IMR-90 (cell line): ENCODE data around the gene UGGT2.

ENCODE experiments used
- CEBPB ChIP-seq: IDR thresholded peaks from 2 replicates; pipeline ENCODE4 v1.6.1; 2012; ENCODE audit warnings: low read depth, low read length, improper control_type of control experiment
- POLR2A ChIP-seq: IDR thresholded peaks from 2 replicates; pipeline ENCODE4 v1.6.1; 2012; ENCODE audit warnings: mild to moderate bottlenecking, low read depth, low read length
- RAD21 ChIP-seq: IDR thresholded peaks from 2 replicates; pipeline ENCODE4 v1.6.1; 2012; ENCODE audit warnings: low read length, improper control_type of control experiment
- RCOR1 ChIP-seq: IDR thresholded peaks from 2 replicates; pipeline ENCODE4 v1.6.1; 2012; ENCODE audit warnings: mild to moderate bottlenecking, low read length, improper control_type of control experiment; ENCODE audit not compliant: insufficient replicate concordance
- TF ChIP-seq, protein P1 (sequence below): fragments of 150-350 bp; IDR thresholded peaks from 2 replicates; pipeline ENCODE4 v1.6.1; 2017; ENCODE audit warnings: mild to moderate bottlenecking, antibody characterized with exemption, low read length, low read depth
- TF ChIP-seq, protein P2 (sequence below): conservative IDR thresholded peaks from 2 replicates; pipeline ENCODE4 v1.5.1; 2012; ENCODE audit warnings: mild to moderate bottlenecking, low read depth, low read length, improper control_type of control experiment

DNA sequence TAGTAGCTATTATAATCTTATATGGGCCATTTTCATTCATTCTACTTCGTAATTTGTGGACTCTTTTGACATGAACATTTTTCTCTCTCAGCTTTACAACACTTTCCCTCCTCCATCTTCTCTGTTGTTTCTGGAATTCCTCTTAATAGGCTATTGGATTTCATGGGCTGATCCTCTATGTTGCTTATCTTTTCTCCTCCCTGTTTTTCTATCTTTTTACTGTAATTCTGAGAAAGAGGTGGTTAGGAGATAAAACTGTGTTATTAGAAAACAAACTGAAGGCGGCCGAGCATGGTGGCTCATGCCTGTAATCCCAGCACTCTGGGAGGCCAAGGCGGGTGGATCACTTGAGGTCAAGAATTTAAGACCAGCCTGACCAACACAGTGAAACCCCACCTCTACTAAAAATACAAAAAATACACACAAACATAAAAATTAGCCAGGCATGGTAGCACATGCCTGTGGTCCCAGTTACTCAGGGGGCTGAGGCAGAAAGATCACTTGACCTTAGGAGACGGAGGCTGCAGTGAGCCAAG is 188.1 kb downstream of the UGGT2 start:
- TF ChIP-seq RCOR1 = no peak
- TF ChIP-seq RAD21 = no peak
- TF ChIP-seq, protein P1, sequence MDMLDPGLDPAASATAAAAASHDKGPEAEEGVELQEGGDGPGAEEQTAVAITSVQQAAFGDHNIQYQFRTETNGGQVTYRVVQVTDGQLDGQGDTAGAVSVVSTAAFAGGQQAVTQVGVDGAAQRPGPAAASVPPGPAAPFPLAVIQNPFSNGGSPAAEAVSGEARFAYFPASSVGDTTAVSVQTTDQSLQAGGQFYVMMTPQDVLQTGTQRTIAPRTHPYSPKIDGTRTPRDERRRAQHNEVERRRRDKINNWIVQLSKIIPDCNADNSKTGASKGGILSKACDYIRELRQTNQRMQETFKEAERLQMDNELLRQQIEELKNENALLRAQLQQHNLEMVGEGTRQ = no peak
- TF ChIP-seq CEBPB = no peak
- TF ChIP-seq, protein P2, sequence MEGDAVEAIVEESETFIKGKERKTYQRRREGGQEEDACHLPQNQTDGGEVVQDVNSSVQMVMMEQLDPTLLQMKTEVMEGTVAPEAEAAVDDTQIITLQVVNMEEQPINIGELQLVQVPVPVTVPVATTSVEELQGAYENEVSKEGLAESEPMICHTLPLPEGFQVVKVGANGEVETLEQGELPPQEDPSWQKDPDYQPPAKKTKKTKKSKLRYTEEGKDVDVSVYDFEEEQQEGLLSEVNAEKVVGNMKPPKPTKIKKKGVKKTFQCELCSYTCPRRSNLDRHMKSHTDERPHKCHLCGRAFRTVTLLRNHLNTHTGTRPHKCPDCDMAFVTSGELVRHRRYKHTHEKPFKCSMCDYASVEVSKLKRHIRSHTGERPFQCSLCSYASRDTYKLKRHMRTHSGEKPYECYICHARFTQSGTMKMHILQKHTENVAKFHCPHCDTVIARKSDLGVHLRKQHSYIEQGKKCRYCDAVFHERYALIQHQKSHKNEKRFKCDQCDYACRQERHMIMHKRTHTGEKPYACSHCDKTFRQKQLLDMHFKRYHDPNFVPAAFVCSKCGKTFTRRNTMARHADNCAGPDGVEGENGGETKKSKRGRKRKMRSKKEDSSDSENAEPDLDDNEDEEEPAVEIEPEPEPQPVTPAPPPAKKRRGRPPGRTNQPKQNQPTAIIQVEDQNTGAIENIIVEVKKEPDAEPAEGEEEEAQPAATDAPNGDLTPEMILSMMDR = no peak
- TF ChIP-seq POLR2A = no peak
